ENCODE results near the gene HTR3C. TPM values are rescaled to one million over a fixed set of nuclear protein-coding genes. Genes with fewer than 3 reads are reported as not detected.
"Not testable (repeated sequence)": the region's sequence is repeated elsewhere in the genome, so short reads cannot be mapped to it uniquely, and the experiment has no call there.

Gene HTR3C
- total RNA-seq, result under 1 TPM in 1 of 4 donors, not detected in 3; 0.48 TPM

DNA sequence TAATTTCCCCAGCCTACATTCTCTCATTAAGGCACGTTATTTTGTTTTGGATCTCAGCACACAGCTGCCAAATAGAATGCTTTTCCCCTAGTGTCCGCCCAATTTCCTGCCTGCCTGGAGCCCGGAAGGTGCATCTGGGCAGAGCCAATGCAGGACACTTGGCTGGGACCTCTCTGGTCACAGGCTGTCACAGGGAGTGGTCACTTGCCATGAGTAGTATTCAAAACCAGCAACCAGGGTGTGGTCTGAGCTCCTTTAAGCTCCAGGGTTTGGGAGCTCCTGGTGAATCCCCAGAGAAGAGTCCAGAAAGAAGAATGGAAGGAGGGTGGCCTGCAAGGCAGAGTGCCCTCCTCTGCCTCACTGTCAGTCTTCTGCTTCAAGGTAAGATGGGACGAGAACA is at the start of gene HTR3C:
Gene HTR3C (plus strand): TSS at position 281 of the 400 bp plus-strand sequence. CDS start 34 bp downstream, at position 315.
- no peak for DNase-seq (ENCODE audit: low spot score)
- no peak for ATAC-seq (ENCODE audit: low FRiP score)
- no peak for TF ChIP-seq CTCF (IDR thresholded peaks at IDR 0.05)

DNA sequence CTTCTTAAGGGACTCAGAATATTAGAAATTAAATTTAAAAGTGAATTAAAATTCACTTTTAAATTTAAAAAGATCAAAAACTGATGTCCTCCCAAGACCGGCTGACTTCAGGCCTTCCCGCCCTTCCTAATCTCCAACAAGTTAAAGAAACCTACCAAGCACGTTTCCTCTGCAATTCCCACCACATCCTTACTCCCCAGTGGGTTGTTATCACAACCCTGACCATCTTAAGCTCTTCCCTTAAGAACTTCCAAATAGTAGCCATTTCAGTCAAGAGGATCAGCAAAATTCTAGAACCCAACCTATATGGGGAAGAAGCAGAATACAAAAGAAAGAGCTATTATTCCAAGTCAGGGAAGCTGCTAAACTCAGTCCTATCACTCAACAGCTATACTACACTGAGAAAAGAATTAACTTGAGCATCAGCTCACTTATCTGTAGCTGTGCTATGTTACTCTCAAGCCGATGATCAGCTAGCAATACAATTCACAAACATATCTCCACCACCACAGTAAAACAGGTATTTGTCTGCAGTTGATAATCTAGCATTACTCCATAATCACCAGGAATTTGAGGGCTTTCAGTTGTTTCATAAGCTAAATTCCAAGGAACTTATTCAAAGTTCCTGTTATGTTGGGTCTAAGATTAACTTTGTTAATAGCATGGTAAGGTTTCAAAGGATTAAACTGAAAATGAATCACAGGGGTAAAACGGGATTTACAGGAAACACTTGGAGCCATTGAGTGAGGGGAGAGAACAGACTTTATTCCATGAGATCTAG is 49.5 kb upstream of the HTR3C start:
- peak; percentile 61 for ATAC-seq (ENCODE audit: low FRiP score)
- no peak for DNase-seq (ENCODE audit: low spot score)
- no peak for TF ChIP-seq CTCF (IDR thresholded peaks at IDR 0.05)

DNA sequence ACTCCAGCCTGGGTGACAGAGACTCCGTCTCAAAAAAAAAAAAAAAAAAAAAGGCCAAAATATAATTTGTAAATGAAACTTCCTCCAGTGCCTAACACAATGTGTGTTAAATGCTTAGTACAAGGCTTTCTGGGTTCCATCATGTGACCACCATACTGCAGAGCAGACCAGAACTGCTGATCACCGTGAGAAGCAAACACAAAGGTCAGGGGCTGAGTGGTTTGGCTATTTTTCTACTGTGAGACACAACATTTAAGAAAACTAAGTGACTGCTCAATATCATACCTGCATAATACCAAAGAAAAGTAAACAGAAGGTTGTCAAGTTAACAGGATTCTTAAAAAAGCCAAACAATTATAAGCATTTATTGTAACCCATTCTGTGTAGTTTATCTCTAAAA is 48.4 kb upstream of the HTR3C start:
- DNase-seq (ENCODE audit: low spot score), result no peak
- no peak for TF ChIP-seq CTCF (IDR thresholded peaks at IDR 0.05)
- no peak for ATAC-seq (ENCODE audit: low FRiP score)

DNA sequence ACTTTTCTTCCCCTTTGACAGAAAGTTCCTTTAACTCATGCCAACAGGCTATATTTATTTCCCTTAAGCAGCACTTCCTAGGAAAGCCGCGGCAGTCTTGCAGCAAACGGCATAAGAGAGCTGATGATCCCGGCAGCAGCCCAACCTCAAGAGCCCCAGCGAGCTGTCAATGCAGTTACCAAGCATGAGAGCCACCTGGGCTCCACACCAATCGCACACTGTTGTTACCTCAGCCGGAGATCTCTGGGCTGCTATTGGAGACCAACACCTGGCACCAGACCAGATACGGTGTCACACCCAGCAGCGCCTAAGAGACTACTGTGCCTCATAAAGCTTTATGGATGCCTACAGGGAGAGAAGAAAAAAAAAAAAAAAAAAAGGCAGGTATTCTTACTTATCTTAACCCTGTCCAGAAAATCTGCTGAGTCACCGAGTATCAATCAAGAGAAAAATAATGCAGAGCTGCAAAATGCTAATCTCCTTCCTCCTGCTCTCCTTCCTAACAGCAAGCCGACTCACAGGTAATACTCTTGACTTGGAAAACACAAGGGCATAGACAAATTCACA is 46.8 kb upstream of the HTR3C start:
- DNase-seq (ENCODE audit: low spot score) (peak; percentile 25), ATAC-seq (ENCODE audit: low FRiP score) (peak; percentile 45)
- no peak for TF ChIP-seq CTCF (IDR thresholded peaks at IDR 0.05)

DNA sequence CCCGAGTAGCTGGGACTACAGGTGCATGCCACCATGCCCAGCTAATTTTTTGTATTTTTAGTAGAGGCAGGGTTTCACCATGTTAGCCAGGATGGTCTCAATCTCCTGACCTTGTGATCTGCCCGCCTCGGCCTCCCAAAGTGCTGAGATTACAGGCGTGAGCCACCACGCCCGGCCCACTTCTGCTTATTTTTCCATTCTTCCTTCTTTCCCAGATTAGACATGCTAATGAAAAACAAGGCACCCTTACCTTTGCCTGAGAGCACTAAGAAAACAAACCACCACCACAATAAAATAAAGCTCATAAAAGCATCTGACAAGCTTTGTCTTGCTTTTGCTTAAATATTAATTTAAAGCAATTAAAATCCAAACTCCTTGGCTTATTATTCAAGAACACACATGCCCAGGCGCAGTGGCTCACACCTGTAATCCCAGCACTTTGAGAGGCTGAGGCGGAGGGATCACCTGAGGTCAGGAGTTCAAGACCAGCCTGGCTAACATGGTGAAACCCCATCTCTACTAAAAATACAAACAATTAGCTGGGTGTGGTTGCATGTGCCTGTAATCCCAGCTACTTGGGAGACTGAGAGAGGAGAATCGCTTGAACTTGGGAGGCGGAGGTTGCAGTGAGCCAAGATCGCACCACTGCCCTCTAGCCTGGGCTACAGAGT is 45.6 kb upstream of the HTR3C start:
- DNase-seq (ENCODE audit: low spot score); ATAC-seq (ENCODE audit: low FRiP score): not testable (repeated sequence)

- TF ChIP-seq CTCF (IDR thresholded peaks at IDR 0.05), result no peak
- DNase-seq (ENCODE audit: low spot score) (no peak), ATAC-seq (ENCODE audit: low FRiP score) (no peak)
Observed at GRCh38 chr3:184008161-184008560, 44.7 kb upstream of the HTR3C start.

DNA sequence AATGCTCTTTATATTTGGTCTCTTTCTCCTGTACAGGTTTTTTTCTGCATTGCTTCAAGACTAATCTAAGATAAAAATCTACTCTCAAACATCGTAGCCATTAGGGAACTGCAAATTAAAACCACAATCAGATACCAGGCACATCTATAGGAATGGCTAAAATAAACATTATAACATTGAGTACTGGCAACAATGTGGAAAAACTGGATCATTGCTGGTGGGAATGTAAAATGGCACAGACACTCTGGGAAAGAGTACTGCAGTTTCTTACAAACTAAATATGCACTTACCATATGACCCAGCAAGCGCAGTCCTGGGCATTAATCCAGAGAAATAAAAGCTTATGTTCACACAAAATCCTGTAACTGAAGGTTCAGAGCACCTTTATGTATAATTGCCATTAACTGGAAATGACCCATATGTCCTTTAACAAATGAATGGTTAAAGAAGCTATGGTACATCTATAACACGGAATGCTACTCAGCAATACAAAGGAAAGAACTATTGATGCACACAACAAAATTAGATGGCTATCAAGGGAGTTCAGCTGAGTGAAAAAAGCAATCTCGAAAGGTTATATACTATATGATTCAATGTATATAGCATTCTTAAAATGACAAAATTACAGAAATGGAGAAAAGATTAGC is 41.5 kb upstream of the HTR3C start:
- ATAC-seq (ENCODE audit: low FRiP score) (no peak), DNase-seq (ENCODE audit: low spot score) (no peak)
- no peak for TF ChIP-seq CTCF (IDR thresholded peaks at IDR 0.05)

Data from omental fat pad (tissue), 4 donors.